ENCODE measurements around the gene PUSL1. TPM values are rescaled to one million over a fixed set of nuclear protein-coding genes. Genes with fewer than 3 reads are reported as not detected.

Gene PUSL1
- total RNA-seq, 4 donors from 2014 or later, result 6.2 to 13.1 (median 9.5) TPM

GRCh38 chr1:1280782-1281481, 27.5 kb upstream of the PUSL1 start:
- in situ Hi-C loops (cut with MboI; ENCODE audit: low sequenced_read_pairs in 4 of 4), result no loop called here
- H3K9me3 ChIP-seq, result no peaks in the 10 kb centered on the region
- no peak overlapping the region for H3K4me3 ChIP-seq
- DNase-seq, result no peak
- H3K36me3 ChIP-seq, result no peaks in the 10 kb centered on the region
- no peak overlapping the region for H3K27ac ChIP-seq
- TF ChIP-seq POLR2A (IDR thresholded peaks at IDR 0.05), result no peak
- TF ChIP-seq CTCF (IDR thresholded peaks at IDR 0.05 in 4 of 5, conservative IDR thresholded peaks at IDR 0.05 in 1 of 5), result no peak
- intact Hi-C loops (cut with DNase I; ENCODE audit: low total_unique reads), result no loop called here
- H3K4me1 ChIP-seq, result peaks cover 0 to 6% of the 10 kb centered on the region in 2 donors
- H3K27me3 ChIP-seq, result peaks cover 4 to 15% (median 6%) of the 10 kb centered on the region in 3 donors
- no peak for ATAC-seq

GRCh38 chr1:1281533-1282321, 26.7 kb upstream of the PUSL1 start:
- intact Hi-C loops (cut with DNase I; ENCODE audit: low total_unique reads) (no loop called here), in situ Hi-C loops (cut with MboI; ENCODE audit: low sequenced_read_pairs in 4 of 4) (no loop called here)
- H3K36me3 ChIP-seq, result no peaks in the 10 kb centered on the region
- H3K27me3 ChIP-seq, result peaks cover 12 to 23% (median 14%) of the 10 kb centered on the region in 3 donors
- peak; percentile 50 to 79 for ATAC-seq
- no peak overlapping the region for H3K4me3 ChIP-seq
- peak; percentile 60 to 76 for DNase-seq
- H3K9me3 ChIP-seq, result no peaks in the 10 kb centered on the region
- H3K4me1 ChIP-seq, result peaks cover 0 to 6% of the 10 kb centered on the region in 2 donors
- H3K27ac ChIP-seq, result peak overlapping the region in 1 of 4 donors; percentile 42
- TF ChIP-seq POLR2A (IDR thresholded peaks at IDR 0.05) (no peak), CTCF (IDR thresholded peaks at IDR 0.05 in 4 of 5, conservative IDR thresholded peaks at IDR 0.05 in 1 of 5) (no peak)

DNA sequence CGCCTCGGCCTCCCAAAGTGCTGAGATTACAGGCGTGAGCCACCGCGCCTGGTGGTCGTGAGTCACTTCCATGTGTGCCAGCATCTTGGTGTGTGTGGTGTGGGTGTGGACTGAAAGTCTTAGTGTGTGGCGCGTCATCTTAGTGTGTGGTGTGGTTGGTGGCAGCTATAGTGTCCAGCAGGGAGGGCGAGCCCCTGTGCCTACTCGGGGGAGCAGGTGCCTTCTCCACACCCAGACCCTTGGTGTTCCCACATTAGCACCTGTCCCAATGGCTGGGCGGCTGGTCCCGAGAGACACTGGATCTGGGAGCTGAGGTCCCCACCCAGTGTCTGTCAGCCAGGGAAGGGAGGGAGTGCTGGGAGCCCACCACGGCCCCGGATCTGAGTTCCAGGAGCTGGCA, 25.4 kb upstream of the PUSL1 start:
- H3K27ac ChIP-seq, result no peak overlapping the region
- in situ Hi-C loops (cut with MboI; ENCODE audit: low sequenced_read_pairs in 4 of 4), result no loop called here
- TF ChIP-seq POLR2A (IDR thresholded peaks at IDR 0.05), result no peak
- TF ChIP-seq CTCF (IDR thresholded peaks at IDR 0.05 in 4 of 5, conservative IDR thresholded peaks at IDR 0.05 in 1 of 5), result no peak
- intact Hi-C loops (cut with DNase I; ENCODE audit: low total_unique reads), result no loop called here
- H3K36me3 ChIP-seq, result no peaks in the 10 kb centered on the region
- no peaks in the 10 kb centered on the region for H3K9me3 ChIP-seq
- no peak overlapping the region for H3K4me3 ChIP-seq
- DNase-seq, result no peak
- no peak for ATAC-seq
- peaks cover 15 to 34% (median 24%) of the 10 kb centered on the region in 3 donors for H3K27me3 ChIP-seq
- H3K4me1 ChIP-seq, result peaks cover 0 to 6% of the 10 kb centered on the region in 2 donors

- H3K27me3 ChIP-seq, result peaks cover 15 to 34% (median 24%) of the 10 kb centered on the region in 3 donors
- H3K4me3 ChIP-seq, result no peak overlapping the region
- ATAC-seq (no peak), DNase-seq (no peak)
- TF ChIP-seq CTCF (IDR thresholded peaks at IDR 0.05 in 4 of 5, conservative IDR thresholded peaks at IDR 0.05 in 1 of 5), result no peak
- TF ChIP-seq POLR2A (IDR thresholded peaks at IDR 0.05), result no peak
- intact Hi-C loops (cut with DNase I; ENCODE audit: low total_unique reads) (no loop called here), in situ Hi-C loops (cut with MboI; ENCODE audit: low sequenced_read_pairs in 4 of 4) (no loop called here)
- no peaks in the 10 kb centered on the region for H3K9me3 ChIP-seq
- H3K4me1 ChIP-seq, result peaks cover 0 to 6% of the 10 kb centered on the region in 2 donors
- no peaks in the 10 kb centered on the region for H3K36me3 ChIP-seq
- no peak overlapping the region for H3K27ac ChIP-seq
These were observed 24.6 kb upstream of the PUSL1 start for GRCh38 chr1:1283821-1284220.
